Measurements from ENCODE around the gene DNAAF1. TPM values are rescaled to one million over a fixed set of nuclear protein-coding genes. Genes with fewer than 3 reads are reported as not detected.

DNAAF1 gene
- total RNA-seq, 1 donor from 2014 or later: 0.18 TPM

- no peak for DNase-seq (ENCODE audit: low spot score)
- no peaks in the 10 kb centered on the region for H3K9me3 Mint-ChIP-seq (ENCODE audit: unreplicated experiment)
- no peaks in the 10 kb centered on the region for H3K36me3 Mint-ChIP-seq (ENCODE audit: low read depth, unreplicated experiment)
- peak overlapping the region; percentile 18 for H3K27ac Mint-ChIP-seq (ENCODE audit: unreplicated experiment)
- H3K4me1 Mint-ChIP-seq (ENCODE audit: unreplicated experiment): peaks cover 17% of the 10 kb centered on the region
- peaks cover 4% of the 10 kb centered on the region for H3K27me3 Mint-ChIP-seq (ENCODE audit: unreplicated experiment)
- H3K4me3 Mint-ChIP-seq (ENCODE audit: unreplicated experiment): no peak overlapping the region
- TF ChIP-seq, protein P1, sequence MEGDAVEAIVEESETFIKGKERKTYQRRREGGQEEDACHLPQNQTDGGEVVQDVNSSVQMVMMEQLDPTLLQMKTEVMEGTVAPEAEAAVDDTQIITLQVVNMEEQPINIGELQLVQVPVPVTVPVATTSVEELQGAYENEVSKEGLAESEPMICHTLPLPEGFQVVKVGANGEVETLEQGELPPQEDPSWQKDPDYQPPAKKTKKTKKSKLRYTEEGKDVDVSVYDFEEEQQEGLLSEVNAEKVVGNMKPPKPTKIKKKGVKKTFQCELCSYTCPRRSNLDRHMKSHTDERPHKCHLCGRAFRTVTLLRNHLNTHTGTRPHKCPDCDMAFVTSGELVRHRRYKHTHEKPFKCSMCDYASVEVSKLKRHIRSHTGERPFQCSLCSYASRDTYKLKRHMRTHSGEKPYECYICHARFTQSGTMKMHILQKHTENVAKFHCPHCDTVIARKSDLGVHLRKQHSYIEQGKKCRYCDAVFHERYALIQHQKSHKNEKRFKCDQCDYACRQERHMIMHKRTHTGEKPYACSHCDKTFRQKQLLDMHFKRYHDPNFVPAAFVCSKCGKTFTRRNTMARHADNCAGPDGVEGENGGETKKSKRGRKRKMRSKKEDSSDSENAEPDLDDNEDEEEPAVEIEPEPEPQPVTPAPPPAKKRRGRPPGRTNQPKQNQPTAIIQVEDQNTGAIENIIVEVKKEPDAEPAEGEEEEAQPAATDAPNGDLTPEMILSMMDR (IDR thresholded peaks at IDR 0.05; ENCODE audit: unreplicated experiment): no peak
Observed at GRCh38 chr16:84194470-84195200, 49.5 kb downstream of the DNAAF1 start.

DNA sequence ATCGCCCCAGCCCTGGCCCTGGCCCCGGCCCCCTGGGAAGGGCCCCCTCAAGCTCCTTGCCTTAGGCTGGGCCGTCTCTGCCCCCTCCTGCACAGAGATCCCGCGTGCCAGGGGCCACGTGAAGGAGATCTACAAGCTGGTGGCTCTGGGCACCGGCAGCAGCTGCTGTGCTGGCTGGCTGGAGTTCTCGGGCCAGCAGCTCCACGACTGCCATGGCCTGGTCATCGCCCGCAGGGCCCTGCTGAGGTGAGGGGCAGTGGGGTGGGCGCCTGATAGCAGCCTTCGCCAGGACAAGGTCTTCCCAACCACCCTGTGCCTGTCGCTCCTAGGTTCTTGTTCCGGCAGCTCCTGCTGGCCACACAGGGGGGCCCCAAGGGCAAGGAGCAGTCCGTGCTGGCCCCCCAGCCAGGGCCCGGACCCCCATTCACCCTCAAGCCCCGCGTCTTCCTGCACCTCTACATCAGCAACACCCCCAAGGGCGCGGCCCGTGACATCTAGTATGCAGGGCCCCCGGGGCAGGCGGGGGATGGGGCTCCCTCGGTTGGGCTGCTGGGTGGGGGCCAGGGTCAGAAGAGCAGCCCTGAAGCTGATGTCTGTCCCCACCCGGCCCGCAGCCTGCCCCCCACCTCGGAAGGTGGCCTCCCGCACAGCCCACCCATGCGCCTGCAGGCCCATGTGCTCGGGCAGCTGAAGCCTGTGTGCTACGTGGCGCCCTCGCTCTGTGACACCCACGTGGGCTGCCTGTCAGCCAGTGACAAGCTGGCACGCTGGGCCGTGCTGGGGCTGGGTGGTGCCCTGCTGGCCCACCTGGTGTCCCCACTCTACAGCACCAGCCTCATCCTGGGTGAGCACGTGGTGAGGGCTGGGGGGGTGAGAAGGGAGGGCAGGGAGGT, 50.3 kb downstream of the DNAAF1 start:
- TF ChIP-seq, protein P1 (IDR thresholded peaks at IDR 0.05; ENCODE audit: unreplicated experiment): no peak
- Mint-ChIP-seq H3K4me1 (ENCODE audit: unreplicated experiment) (peaks cover 17% of the 10 kb centered on the region), H3K36me3 (ENCODE audit: low read depth, unreplicated experiment) (no peaks in the 10 kb centered on the region), H3K9me3 (ENCODE audit: unreplicated experiment) (no peaks in the 10 kb centered on the region), H3K4me3 (ENCODE audit: unreplicated experiment) (no peak overlapping the region), H3K27ac (ENCODE audit: unreplicated experiment) (no peak overlapping the region), H3K27me3 (ENCODE audit: unreplicated experiment) (peaks cover 4% of the 10 kb centered on the region)
- DNase-seq (ENCODE audit: low spot score): no peak

GRCh38 chr16:84196101-84196500, 51.0 kb downstream of the DNAAF1 start:
- DNase-seq (ENCODE audit: low spot score): no peak

GRCh38 chr16:84196727-84197394, 51.8 kb downstream of the DNAAF1 start:
- Mint-ChIP-seq H3K4me3 (ENCODE audit: unreplicated experiment) (no peak overlapping the region), H3K4me1 (ENCODE audit: unreplicated experiment) (peaks cover 17% of the 10 kb centered on the region), H3K27me3 (ENCODE audit: unreplicated experiment) (peaks cover 4% of the 10 kb centered on the region), H3K9me3 (ENCODE audit: unreplicated experiment) (no peaks in the 10 kb centered on the region), H3K36me3 (ENCODE audit: low read depth, unreplicated experiment) (no peaks in the 10 kb centered on the region), H3K27ac (ENCODE audit: unreplicated experiment) (no peak overlapping the region)
- no peak for DNase-seq (ENCODE audit: low spot score)
- TF ChIP-seq, protein P1 (IDR thresholded peaks at IDR 0.05; ENCODE audit: unreplicated experiment): no peak

More at GRCh38 chr16:84196101-84196500, 51.0 kb downstream of the DNAAF1 start:
- H3K27me3 Mint-ChIP-seq (ENCODE audit: unreplicated experiment): peaks cover 4% of the 10 kb centered on the region
- H3K4me3 Mint-ChIP-seq (ENCODE audit: unreplicated experiment): no peak overlapping the region
- no peak overlapping the region for H3K27ac Mint-ChIP-seq (ENCODE audit: unreplicated experiment)
- peaks cover 17% of the 10 kb centered on the region for H3K4me1 Mint-ChIP-seq (ENCODE audit: unreplicated experiment)
- no peaks in the 10 kb centered on the region for H3K9me3 Mint-ChIP-seq (ENCODE audit: unreplicated experiment)
- H3K36me3 Mint-ChIP-seq (ENCODE audit: low read depth, unreplicated experiment): no peaks in the 10 kb centered on the region
- TF ChIP-seq, protein P1 (IDR thresholded peaks at IDR 0.05; ENCODE audit: unreplicated experiment): no peak

Measured in endothelial cell (in vitro differentiated cells).